Fibroblast of villous mesenchyme (primary cell): ENCODE results near the gene ECEL1. TPM values are rescaled to one million over a fixed set of nuclear protein-coding genes. Genes with fewer than 3 reads are reported as not detected.

ENCODE experiments used
- DNase-seq: peaks from one replicate; pipeline ENCODE4 v3.0.0-alpha.2; 2010; ENCODE audit warnings: low read depth
- H3K4me3 ChIP-seq: 2 replicates; pipeline ENCODE4 v1.5.1; 2011; ENCODE audit warnings: low read depth, mild to moderate bottlenecking, low read length
- total RNA-seq: library from RNA; depleted of rRNA; stranded (reverse); fragments of >200 nt; gene quantifications from 2 replicates; pipeline ENCODE4 v1.2.3, GENCODE V29; 2012
- TF ChIP-seq, protein P1 (sequence below): IDR thresholded peaks from 2 replicates; pipeline ENCODE4 v1.5.1; 2012; ENCODE audit warnings: low read depth, mild to moderate bottlenecking, low read length; ENCODE audit not compliant: insufficient read depth

The ECEL1 gene
- total RNA-seq, 1 donor = not detected

DNA sequence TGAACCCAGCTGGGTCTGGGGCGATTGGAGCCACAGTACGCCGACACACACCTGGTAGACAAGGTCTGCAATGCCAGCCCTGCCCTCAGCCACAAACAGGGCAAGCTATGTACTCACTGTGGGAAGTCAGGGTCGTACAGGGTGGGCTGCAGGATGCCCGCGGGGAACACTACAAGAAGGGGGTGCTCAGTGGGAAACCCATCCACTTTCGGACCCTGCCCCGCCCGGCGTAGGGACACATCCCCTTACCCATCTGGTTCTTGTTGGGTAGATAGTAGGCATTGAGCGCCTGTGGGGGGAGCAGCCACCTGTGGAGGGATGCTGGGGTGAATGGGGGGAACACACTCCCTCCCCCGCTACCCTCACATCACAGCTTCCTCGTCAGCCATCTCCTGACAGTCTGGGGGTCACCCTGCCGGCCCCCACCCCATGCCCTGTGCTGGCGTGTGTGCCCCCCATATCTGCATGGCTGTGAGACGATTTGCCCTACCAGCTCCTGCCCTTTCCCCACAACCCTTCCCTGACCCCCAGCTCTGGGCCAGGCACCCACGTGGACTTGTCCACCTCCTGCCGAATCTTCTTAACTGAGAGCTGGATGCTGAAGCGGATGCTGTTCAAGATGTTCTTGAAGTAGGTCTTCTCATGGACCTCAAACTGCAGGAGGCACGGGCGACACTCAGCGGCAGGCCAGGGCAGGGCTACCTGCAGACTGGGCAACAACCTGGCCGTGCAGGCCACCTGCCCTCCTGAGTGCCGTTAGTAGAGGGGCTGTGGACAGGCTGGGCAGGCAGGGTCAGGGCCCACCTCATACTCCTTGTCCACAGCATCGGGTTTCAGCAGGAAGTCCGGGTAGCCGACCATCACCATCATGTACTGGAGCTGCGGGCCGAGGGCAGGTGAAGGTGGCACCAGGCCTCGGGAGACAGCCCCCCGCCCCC is 5.1 kb downstream of the ECEL1 start:
- TF ChIP-seq, protein P1, sequence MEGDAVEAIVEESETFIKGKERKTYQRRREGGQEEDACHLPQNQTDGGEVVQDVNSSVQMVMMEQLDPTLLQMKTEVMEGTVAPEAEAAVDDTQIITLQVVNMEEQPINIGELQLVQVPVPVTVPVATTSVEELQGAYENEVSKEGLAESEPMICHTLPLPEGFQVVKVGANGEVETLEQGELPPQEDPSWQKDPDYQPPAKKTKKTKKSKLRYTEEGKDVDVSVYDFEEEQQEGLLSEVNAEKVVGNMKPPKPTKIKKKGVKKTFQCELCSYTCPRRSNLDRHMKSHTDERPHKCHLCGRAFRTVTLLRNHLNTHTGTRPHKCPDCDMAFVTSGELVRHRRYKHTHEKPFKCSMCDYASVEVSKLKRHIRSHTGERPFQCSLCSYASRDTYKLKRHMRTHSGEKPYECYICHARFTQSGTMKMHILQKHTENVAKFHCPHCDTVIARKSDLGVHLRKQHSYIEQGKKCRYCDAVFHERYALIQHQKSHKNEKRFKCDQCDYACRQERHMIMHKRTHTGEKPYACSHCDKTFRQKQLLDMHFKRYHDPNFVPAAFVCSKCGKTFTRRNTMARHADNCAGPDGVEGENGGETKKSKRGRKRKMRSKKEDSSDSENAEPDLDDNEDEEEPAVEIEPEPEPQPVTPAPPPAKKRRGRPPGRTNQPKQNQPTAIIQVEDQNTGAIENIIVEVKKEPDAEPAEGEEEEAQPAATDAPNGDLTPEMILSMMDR = no peak
- no peak for DNase-seq
- H3K4me3 ChIP-seq = no peak overlapping the region

DNA sequence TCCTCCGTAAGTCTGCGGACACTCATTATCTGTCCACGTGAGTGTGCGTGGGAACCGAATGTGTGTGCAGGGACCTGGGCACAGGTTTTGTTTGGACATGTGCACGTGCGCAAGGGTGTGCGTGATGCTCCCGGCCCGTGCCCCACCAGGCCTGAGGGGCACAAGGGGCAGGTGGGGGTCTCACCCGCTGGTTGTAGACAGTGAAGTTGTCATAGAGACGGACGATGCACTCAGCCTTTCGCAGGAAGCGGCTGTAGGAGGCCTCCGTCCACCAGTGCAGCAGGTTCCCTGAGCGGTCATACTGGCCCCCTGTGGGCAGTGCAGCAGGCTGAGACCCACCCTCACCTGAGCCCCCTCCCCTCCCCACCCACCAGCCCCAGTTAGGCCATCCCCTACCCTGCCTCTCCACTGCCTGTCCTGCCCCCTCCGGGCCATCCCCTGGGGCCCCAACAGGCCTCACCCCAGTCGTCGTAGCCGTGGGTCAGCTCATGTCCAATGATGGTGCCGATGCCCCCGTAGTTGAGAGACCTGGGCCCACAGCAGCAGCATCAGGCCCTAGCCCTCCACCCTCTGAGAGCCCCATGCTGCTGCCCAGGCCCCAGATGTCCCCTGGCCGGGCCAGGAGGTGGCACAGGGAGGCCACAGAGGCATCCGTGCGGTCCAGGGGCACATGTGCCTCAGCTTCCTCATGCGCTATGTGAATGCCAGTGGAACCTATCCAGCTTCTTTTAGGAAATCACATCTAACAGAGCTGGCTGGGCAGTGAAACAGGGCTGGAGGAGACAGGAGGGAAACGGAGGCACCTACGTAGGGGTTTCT is 6.1 kb downstream of the ECEL1 start:
- no peak overlapping the region for H3K4me3 ChIP-seq
- DNase-seq = no peak
- TF ChIP-seq, protein P1 = no peak

DNA sequence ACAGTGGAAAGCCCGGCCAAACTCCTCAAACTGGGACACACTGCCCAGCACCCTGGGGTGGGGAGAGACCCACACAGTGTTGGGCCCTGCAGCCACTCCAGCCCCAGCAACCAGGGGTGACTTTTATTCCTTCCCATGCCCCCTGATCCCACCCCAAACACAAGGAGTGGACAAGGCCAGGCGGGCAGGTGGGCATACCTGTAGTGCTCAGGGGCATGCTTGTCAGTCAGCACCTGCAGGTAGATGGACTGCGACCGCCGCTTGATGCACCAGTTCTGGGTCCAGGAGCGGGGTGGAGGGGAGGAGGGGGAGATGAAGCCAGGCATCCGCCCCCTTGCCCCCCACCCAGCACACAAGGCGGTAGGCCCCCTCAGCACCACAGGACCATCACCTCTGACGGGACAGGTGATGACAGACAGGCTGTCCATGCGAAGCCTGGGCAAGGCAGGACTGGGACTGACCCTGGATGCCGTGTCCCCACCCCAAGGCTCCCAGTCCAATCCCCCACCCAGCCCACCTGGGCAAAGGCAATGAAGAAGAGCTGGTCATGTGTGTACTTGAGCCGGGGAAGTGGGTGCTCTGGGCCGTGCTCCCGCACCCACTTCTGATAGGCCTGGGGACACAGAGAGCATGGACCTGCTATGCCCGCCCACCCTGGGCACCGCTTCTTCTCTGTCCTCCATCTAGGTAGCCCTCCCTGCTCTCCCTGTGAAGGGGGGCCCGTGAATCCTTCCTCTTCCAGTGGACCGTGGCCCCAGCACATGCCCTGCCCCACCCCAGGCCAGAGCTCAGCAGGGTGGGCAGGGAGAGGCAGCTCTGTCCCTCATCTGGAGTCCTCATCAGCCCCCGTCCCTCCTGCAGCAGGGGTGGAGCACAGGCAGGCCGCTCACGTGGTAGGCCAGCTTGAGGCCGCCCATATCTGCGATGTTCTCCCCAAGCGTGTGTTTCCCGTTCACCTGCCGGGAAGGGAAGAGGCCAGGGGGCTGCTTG is 7.1 kb downstream of the ECEL1 start:
- TF ChIP-seq, protein P1 = no peak
- DNase-seq = no peak
- no peak overlapping the region for H3K4me3 ChIP-seq

DNA sequence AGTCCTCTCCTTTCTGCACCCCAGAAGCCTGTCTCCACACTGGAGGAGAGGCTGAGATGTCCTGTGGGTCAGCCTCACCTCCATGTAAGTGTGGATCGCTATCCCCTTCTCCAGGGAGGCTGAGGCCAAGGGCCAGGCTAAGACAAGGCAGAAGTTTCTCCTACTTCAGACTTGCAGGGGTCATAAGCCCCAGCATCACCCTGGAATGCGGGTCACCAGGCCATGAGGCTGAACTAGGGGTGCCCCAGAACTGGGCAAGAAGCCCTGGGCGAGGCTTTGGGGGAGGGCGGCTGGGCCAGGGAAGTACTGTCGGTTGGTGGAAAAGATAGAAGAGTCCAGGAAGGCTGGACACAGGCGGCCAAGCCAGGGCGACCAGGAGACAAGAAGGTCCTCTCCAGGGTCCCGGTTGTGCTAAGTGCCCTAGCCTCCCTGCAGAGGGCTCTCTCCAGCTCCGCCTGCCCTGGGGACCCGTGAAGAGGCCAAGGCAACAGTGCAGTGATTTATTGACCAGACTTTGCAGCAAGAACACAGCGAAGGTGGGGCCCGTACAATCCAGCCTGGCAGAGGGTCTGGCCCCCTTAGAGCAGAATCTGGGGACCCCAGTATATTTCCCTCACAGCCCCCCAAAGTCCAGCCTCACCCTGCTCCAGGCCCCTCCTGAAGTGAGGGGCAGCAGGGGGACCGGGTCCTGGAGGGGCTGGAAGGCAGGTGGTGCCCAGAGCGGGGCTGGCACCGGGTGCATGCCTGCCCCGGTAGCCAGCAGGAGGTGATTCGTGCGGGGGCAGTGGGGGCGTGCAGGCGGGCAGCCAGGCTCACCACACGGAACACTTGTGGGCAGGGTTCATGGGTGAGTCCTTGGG is 8.1 kb downstream of the ECEL1 start:
- TF ChIP-seq, protein P1 = no peak
- no peak overlapping the region for H3K4me3 ChIP-seq
- DNase-seq = no peak

DNA sequence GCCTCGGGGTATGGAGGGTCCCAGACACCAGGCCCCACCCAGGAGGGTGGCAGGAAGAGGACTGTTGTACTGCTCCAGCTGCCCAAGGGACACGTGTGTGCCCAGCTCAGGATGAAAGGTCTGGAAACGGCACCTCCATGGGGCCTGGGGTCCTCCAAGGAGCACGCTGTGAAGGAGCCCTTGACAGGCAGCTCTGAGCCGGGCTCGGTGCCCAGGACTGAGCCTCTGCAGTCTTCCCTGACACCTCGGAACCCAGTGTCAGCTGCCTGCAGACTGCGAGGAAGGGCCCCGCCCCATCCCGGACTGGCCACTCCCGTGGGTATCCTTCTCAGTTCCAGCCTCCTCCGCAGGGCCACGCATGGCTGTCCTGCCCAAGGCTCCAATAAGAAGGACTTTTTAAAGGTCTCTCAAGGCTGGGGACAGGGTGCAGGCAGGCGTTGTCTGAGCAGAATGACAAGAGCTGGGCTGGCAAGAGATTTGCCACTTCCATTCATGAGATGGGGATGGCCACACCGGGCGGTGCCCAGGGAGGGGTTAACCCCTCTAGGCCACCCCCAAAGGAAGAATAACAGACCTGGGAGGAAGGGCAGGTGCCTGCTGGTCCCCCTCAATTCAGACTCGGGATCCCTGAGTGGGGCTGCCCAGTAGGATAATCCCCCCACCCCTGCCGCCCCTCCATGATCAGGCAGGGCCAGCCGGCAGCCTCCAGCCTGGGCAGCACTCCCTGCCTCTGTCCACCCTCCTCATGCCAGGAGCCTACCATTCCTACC is 8.9 kb downstream of the ECEL1 start:
- TF ChIP-seq, protein P1 = no peak
- no peak for DNase-seq
- H3K4me3 ChIP-seq = no peak overlapping the region
